ENCODE data around the gene DDX27.
"Not testable (repeated sequence)": the region's sequence is repeated elsewhere in the genome, so short reads cannot be mapped to it uniquely, and the experiment has no call there.

Gene DDX27

DNA sequence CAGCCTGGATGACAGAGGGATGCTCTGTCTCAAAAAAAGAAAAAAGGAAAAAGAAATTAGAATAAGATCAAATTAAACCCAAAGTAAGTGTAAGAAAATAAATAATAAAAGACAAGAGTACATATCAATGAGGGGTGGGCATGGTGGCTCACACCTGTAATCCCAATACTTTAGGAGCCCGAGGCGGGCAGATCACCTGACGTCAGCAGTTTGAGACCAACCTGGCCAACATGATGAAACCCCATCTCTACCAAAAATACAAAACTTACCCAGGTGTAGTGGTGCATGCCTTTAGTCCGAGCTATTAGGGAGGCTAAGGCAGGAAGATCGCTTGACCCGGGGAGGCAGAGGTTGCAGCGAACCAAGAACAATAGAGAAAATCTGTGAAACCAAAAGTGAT is 16.2 kb upstream of the DDX27 start:
- no peak for DNase-seq (ENCODE audit: low read depth in 2 of 3, low spot score in 2 of 3)

DNA sequence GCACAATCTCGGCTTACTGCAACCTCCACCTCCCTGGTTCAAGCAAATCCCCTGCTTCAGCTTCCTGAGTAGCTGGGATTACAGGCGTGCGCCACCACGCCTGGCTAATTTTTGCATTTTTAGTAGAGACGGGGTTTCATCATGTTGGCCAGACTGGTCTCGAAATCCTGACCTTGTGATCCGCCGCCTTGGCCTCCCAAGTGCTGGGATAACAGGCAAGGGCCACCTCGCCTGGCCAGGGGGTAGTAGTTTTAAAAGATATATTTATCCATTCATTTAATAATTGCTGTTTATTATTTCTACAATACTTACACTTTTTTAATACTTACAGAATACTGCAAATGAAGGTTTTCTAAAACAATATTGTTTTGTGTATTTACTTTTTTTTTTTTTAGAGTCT is 15.5 kb upstream of the DDX27 start:
- DNase-seq (ENCODE audit: low read depth in 2 of 3, low spot score in 2 of 3), result no peak

DNA sequence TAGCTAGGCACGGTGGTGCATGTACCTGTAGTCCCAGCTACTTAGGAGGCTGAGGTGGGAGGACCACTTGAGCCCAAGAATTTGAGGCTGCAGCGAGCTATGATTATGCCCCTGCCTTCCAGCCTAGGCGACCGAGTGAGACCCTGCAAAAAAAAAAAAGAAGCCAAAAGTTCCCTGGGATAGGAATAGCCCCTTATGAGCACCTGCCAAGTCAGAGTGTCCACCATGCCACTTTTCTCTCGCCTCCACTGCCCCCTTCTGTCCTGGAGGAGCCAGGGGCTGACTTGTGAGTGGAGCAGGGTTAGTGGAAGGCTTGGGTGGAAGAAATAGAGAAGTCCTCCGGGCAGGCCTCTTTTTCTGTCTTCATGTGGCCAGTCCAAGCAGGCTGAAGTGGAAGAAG is 12.1 kb upstream of the DDX27 start:
- no peak for DNase-seq (ENCODE audit: low read depth in 2 of 3, low spot score in 2 of 3)

DNA sequence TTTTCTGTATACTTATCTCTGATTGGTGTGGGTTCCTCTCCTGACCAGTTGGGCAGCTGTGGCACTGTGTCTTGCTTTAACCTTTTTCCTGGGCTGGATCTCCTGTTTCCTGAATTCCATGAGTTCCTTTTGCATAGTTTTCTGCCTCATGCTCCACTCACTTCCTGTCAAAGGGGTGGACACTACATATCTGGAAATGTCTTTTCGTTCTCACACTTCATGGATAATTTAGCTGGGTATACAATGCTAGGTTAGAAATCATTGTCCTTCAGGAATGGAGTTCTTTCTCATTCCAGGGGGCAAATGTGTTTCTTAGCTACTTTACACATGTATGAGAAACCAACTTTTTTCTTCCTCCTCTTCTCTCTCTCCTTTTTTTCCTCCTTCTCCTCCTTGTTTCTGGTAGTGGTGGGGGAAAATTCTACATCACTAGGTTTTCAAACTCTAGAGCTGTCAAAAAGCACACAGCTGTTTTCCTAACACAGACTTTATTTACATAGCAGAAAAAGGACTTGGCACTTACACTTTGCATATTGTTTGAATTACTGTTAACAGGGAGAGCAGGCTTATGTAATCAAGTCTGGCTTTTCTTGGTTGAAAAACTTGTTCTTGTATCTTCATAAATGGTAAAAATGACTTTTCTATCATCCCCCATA is 9.0 kb upstream of the DDX27 start:
- DNase-seq (ENCODE audit: low read depth in 2 of 3, low spot score in 2 of 3), result no peak

DNA sequence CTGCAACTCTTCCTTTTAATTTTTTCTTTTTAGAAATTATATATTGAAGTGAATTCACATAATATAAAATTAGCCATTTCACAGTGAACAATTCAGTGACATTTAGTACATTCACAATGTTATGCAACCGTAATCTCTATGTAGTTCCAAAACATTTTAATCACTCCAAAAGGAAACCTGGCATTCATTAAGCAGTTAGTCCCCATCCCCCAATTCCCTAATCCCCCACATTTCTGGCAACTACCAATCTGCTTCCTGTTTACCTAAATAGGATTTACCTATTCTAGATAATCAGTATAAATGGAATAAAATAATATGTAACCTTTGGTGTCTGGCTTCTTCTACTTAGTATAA is 8.5 kb upstream of the DDX27 start:
- no peak for DNase-seq (ENCODE audit: low read depth in 2 of 3, low spot score in 2 of 3)

DNA sequence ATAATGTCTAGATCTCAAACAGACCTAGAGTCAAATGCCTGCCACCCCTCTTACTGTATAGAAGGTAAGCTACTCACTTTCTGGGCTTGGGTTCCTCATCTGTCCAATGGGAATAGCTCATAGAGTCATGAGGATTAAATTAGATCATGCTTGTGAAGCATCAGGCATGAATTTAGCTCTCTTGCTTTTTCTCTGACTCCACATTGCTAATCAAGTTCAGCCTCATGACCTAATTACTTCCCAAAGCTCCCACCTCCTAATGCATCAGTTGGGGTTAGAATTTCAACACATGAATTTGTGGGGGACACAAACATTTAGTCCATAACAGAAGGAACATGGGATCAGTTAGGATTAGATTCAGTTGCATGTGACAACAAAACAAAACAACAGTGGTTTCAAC is 4.6 kb upstream of the DDX27 start:
- DNase-seq (ENCODE audit: low read depth in 2 of 3, low spot score in 2 of 3), result no peak

DNA sequence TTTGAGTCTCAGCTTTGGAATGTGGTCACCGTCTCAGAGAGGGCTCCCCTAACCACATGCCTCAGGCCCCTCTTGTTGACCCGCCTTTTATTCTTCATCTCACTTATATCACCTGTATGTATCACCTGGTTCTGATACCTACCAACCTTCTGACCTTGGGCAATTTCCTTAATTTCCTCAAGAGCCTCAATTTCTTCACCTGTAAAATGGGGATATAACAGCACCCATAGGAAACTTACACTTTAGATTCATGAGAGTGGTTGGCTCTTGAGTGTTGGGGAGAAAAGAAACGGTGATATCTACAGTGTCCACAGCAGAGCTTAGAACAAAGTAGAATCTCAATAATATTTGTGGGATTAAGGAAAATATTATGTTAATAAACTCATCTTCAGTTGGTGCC is 4.0 kb upstream of the DDX27 start:
- DNase-seq (ENCODE audit: low read depth in 2 of 3, low spot score in 2 of 3), result no peak

DNA sequence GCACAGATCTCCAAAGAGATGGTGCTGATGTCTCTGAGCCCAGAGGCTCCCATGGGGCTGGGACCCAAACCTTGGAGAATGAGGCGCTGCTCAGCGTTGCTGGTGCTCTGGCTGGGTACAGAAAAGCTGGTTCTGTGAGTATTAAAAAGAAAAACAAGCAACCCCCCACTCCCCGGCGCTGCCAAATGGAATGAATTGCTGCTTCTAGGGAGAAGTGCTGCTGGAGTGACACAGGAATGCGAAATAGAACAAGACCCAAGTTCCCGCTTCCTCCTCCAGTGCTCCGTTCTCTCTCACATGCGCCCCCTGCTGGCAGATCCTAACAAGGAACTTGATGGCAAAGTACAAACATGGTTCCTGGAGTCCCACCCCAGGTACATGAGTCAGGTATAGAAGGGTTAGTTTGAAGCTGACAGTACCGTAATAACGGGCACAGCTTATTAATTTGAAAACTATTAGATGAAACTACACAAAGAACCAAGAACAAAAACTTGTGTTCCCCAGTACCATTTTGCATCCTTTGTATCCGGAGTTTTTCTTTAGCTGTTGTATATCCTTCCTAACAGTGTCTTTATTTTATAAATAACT is 2.1 kb upstream of the DDX27 start:
- peak; percentile 67 to 99 (median 99) for DNase-seq (ENCODE audit: low read depth in 2 of 3, low spot score in 2 of 3)

DNA sequence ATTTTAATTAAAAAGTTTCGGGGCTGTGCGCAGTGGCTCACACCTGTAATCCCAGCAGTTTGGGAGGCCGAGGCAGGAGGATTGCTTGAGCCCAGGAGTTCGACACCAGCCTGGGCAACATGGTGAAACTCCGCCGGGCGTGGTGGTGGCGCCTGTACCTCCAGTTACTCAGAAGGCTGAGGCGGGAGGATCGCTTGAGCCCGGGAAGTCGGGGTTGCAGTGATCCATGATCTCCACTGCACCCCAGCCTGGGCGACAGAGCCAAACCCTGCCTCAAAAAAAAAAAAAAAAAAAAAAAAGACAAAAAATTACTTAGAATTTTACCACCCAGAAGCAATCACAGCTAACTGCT is 501 bp upstream of the DDX27 start:
- DNase-seq (ENCODE audit: low read depth in 2 of 3, low spot score in 2 of 3), result not testable (repeated sequence)

DNA sequence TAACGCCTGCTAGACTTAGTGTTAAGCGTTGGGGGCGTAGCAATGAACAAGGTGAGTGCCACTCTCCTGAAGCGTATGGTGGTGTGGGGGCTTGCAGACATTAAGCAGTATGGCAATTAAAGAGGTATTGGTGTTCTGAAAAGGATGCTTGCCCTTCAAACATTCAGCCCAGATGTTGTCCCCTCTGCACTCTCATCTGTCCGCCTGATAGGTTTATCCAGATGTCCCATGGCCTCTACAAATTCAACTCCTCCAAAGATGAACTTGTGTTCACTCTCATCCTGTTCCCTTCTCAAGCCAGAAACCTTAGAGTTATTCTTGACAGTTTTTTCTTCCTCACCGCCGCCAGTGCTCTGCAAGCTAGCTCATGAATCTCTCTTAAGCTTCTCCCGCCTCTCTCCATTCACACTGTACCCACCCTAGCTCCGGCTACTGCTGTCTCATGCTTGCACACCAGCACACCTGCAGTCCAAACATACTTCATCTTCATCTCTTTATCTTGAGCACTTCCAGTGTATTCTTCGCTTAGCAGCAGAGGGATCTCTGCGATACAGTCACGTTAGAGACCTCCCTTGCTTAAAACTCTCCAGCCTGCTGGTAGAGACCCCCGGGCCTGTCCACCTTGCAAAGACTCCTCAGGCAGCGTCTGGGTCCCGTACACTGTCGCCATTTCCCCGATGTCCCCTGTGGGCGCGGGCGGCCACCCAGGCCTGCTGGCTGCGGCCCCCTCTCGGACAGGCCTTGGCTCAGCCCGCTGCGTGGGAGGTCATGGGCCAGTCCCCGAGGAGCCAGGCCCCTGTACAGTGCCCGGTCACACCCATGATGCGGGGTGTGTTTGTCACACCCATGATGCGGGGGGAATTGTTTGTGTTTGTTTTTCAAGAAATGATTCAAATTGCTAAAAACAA is 962 bp downstream of the DDX27 start:
- no peak for DNase-seq (ENCODE audit: low read depth in 2 of 3, low spot score in 2 of 3)

DNA sequence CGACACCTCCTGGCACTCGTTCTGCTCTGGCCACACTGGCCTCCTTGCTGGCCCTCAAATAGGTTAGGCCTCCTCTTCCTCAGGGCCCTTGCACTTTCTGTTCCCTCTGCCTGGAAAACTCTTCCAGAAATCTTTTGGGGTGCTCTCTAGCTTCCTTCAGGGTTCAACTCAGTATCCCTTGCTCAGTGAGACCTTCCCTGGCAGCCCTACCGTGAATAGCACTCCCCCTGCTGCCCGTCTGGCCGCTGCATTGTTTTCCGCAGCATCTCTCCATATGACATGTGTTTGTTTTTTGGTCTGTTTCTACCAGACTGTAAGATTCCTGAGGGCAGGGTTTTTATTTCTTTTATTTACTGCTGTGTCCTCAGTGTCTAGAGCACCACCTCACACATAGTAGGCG is 6.7 kb downstream of the DDX27 start:
- no peak for DNase-seq (ENCODE audit: low read depth in 2 of 3, low spot score in 2 of 3)

DNA sequence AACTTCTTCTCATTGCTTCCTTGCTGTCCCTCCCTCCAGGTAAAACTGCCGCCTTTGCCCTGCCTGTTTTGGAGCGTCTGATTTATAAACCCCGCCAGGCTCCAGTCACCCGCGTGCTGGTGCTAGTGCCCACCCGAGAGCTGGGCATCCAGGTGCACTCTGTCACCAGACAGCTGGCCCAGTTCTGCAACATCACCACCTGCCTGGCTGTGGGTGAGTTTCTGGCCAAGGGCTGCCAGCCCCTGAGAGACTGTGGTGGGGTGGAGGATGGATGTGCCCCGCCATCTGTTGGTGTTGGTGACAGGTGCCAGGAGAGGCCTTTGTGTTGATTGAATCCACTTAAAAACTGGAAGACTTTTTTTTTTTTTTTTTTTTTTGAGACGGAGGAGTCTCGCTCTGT is 9.5 kb downstream of the DDX27 start:
- no peak for DNase-seq (ENCODE audit: low read depth in 2 of 3, low spot score in 2 of 3)

DNA sequence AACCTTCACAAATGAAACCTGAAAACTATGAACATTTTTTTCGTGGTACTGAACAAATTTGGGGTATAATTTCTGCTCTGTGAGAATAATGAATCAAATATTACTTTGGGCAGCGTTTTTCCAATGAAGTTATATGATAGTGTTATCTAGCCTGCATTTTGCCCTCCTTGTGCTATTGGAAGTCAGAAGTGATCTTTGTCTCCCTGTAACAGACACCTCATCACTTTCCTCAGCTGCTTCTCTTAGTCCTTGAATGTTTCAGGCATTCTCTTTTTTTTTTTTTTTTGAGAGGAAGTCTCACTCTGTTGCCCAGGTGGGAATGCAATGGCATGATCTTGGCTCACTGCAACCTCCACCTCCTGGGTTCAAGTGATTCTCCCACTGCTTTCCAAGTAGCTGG is 10.2 kb downstream of the DDX27 start:
- no peak for DNase-seq (ENCODE audit: low read depth in 2 of 3, low spot score in 2 of 3)

DNA sequence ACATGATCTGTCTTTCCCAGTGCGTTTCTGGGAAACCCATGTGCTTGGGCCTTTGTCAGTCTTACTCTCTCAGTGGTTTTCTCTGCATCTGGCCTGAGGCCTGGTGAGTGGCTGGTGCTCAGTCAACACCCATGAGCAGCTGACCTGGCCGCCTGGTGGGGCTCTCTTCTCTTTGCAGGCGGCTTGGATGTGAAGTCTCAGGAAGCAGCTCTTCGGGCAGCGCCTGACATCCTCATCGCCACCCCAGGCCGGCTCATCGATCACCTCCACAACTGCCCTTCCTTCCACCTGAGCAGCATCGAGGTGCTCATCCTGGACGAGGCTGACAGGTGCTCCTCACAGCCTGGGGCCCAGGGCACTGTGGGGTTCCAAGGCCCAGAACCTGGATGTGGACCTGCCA is 10.8 kb downstream of the DDX27 start:
- DNase-seq (ENCODE audit: low read depth in 2 of 3, low spot score in 2 of 3), result no peak

DNA sequence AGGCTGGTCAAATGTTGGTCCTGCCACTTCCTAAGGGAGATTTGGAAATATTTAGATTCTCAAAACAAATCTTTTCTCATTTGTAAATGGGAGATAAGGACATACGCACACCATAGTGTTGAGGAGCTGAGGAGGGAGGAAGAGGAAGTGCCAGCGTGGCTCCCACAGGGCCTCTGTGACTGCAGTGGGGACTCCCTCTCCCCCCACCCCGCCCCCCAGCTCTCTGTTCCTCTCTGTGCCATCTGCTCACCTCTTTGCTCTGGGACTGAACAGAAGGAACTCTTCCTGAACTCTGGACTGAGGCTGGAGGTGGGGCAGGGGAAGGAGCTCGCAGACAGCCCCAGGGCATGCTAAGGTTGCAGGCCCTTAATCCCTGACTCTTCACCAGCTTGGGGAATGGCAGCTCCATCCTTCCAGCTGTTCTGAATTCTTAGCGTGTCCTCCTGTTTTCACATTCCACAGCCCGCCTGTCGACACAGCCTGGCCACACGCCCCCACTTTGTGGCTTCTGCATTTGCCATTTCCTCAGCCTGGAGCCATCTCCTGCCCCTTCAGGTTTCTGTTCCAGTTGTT is 11.4 kb downstream of the DDX27 start:
- no peak for DNase-seq (ENCODE audit: low read depth in 2 of 3, low spot score in 2 of 3)

DNA sequence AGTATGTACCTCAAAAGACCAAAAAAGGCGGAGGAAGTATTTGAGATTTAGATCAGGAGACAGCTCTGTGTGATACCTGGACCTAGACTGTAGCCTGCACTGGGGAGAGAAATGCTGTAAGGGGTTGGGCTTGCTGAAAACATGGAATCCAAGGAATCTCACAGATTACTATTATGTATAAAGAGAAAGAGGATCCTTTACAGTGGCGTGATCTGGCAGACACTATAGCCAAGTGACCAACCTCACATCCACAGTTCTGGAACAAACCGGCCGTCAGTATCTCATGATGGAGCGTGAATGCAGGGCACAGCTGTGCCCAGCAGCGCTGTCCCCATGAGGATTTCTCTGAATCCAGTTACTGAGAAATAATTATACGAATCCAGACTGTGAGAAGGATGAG is 12.3 kb downstream of the DDX27 start:
- DNase-seq (ENCODE audit: low read depth in 2 of 3, low spot score in 2 of 3), result no peak

DNA sequence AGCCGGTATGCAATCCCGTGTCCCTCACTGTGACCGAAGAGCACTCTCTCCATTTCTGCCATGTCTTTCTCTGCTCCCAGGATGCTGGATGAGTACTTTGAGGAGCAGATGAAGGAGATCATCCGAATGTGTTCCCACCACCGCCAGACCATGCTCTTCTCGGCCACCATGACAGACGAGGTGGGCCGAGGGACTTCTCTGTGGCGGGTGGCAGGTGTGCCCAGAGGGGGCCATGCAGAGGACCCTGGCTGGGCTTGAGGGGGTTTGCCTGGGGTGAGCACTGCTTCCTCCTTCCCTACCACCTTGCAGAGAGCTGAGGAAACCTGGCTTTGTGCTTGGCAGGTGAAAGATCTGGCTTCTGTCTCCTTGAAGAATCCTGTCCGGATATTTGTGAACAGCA is 14.0 kb downstream of the DDX27 start:
- DNase-seq (ENCODE audit: low read depth in 2 of 3, low spot score in 2 of 3), result no peak

DNA sequence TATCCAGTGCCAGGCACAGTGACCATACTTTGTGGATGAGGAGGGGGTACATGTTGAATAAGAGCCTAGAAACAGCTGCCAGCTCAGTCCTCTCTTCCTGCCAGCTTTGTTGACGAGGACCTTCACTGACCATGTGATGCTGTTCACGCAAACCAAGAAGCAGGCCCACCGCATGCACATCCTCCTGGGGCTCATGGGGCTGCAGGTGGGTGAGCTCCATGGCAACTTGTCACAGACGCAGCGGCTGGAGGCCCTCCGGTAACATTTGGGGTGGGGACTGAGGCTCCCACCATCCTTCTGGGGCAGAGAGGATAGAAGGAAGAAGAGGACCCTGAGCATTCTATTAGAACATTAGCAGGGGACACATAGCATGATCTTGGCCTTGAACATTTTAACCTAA is 15.6 kb downstream of the DDX27 start:
- no peak for DNase-seq (ENCODE audit: low read depth in 2 of 3, low spot score in 2 of 3)

DNA sequence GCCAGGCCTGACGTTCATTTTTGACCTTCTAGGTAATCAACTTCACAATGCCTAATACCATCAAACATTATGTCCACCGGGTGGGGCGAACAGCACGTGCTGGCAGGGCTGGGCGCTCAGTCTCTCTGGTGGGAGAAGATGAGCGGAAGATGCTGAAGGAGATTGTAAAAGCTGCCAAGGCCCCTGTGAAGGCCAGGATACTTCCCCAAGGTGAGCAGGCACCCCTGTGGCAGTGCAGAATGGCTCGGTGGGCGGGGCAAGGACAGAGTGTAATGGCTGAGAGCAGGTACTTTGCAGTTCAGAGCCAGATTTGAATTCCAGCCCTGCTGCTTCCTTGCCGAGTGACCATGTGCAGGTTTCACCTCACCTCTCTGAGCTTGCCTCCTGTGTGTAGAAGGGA is 17.1 kb downstream of the DDX27 start:
- no peak for DNase-seq (ENCODE audit: low read depth in 2 of 3, low spot score in 2 of 3)

DNA sequence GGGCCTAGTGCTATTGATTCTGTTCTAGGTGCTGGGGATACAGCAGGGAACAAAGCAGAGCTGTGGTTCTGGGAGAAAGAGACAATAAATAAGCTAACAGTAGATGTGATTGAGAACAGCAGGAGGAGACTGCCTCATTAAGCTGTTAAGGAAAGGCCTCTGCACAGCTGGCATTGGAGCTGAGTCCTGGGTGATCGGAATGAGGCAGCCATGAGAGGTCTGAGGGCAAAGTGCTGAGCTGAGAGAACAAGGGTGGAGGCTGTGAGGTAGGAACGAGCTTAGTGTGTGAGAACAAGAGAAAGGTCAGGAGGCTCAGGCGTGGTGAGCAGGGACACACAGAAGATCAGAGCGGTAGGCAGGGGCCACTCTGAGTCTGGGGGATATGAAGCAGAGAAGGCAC is 18.3 kb downstream of the DDX27 start:
- no peak for DNase-seq (ENCODE audit: low read depth in 2 of 3, low spot score in 2 of 3)

DNA sequence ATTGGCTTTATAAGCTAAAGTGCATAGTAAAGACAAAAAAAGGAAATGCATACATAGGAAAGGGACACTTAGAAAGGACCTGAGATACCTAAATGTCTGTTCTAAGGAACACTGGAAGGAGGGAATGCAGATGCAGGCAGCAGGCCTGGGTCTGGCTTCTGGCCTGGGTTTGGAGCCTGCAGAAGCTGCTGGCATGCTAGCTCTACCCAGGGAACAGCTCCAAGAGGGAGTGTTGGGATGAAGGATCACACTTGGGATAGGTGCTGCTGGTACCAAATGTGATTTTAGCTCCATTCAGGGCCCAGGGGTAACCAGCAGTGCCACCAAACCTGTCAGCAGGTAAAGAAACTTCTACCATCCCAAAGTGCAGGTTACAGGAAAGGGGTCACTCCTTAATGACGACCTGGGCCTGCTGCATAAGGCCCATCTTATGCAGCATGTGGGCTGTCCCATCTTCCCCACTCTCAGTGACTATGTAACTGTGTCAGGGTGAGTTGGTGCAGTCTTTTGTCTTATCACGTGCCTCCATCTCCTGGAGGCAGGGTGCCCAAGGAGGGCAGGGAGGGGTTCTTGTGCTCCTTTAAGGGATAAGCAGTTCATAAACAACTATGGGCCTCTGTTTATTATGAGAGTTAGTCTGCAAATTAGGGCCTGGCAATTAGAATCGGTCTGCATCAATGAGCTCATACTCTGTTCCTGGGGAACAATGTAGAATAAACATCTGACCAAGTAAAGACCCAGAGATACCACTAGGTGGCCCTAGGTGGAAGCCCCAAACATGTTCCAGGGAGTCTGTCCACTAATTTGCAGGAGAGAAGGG is 26.9 kb downstream of the DDX27 start:
- DNase-seq (ENCODE audit: low read depth in 2 of 3, low spot score in 2 of 3), result no peak

Data from activated CD8-positive, alpha-beta memory T cell treated with anti-CD3 and anti-CD28 coated beads for 48 hours (primary cell).